Panc1 (cell line): ENCODE data around the gene KLB. TPM values are rescaled to one million over a fixed set of nuclear protein-coding genes. Genes with fewer than 3 reads are reported as not detected.

ENCODE experiments used
- ATAC-seq: fragments of 200-7000 bp; cut with Tn5 transposase; 2 replicates; pipeline ENCODE4 v1.9.1; 2020; ENCODE audit warnings: mild to moderate bottlenecking, moderate library complexity
- BruUV-seq: library from RNA; stranded (reverse); fragments of 400-500 nt; replicated peaks from 2 replicates; lab custom pipeline; 2021; lab: Mats Ljungman, UMichigan
- CTCF ChIA-PET: fragments of 300-600 bp; sonication (Branson Sonifier 250); formaldehyde crosslinking; loops from one replicate; lab custom pipeline; 2022; ENCODE audit warnings: antibody characterized with exemption; lab: Charles Lee
- POLR2A ChIA-PET: fragments of 300-600 bp; sonication (Branson Sonifier 250); formaldehyde crosslinking; loops from one replicate; lab custom pipeline; 2022; ENCODE audit warnings: antibody characterized with exemption; lab: Charles Lee
- DNase-seq: peaks from one replicate; pipeline ENCODE4 v3.0.0-alpha.2; 2010; ENCODE audit warnings: low read depth, low spot score
- H3K27ac ChIP-seq: 2 replicates; pipeline ENCODE4 v1.5.1; 2011; ENCODE audit warnings: mild to moderate bottlenecking, low read length, inconsistent platforms
- H3K27me3 ChIP-seq: fragments of 200-500 bp; sonication (Bioruptor generic); 2 replicates; pipeline ENCODE4 v1.6.0; 2014; ENCODE audit warnings: low read length, inconsistent platforms; ENCODE audit not compliant: control insufficient read depth, insufficient read depth
- H3K36me3 ChIP-seq: fragments of 200-500 bp; sonication (Bioruptor generic); 2 replicates; pipeline ENCODE4 v1.5.1; 2014; ENCODE audit warnings: inconsistent platforms, mild to moderate bottlenecking, low read length, moderate library complexity; ENCODE audit not compliant: control insufficient read depth, insufficient read depth
- H3K4me1 ChIP-seq: 2 replicates; pipeline ENCODE4 v1.5.1; 2011; ENCODE audit warnings: inconsistent platforms, mild to moderate bottlenecking, low read length, moderate library complexity; ENCODE audit not compliant: control insufficient read depth, insufficient read depth
- H3K4me3 ChIP-seq, 2 experiments: 2 replicates each; pipeline ENCODE4 v1.5.1; 2011 to 2012; ENCODE audit warnings: low read depth in 2 of 2, low read length in 2 of 2, mild to moderate bottlenecking in 2 of 2, inconsistent platforms in 1 of 2, moderate library complexity in 1 of 2
- H3K9me3 ChIP-seq: fragments of 200-500 bp; sonication (Bioruptor generic); 2 replicates; pipeline ENCODE4 v1.5.1; 2014; ENCODE audit warnings: low read depth, mild to moderate bottlenecking, inconsistent platforms, low read length, moderate library complexity; ENCODE audit not compliant: control insufficient read depth, insufficient read depth
- CTCF ChIP-seq: fragments of 450-650 bp; IDR thresholded peaks from 2 replicates; pipeline ENCODE4 v1.5.1; 2017; ENCODE audit warnings: mild to moderate bottlenecking
- POLR2AphosphoS5 ChIP-seq: IDR thresholded peaks from 2 replicates; pipeline ENCODE4 v1.6.1; 2012; ENCODE audit warnings: mild to moderate bottlenecking, low read depth, low read length, moderate library complexity
- REST ChIP-seq, 2 experiments: IDR thresholded peaks; 2 replicates each; pipeline ENCODE4 v1.6.1; 2011 to 2012; ENCODE audit warnings: low read depth in 2 of 2, control low read depth in 1 of 2, low read length in 1 of 2, mild to moderate bottlenecking in 1 of 2, moderate library complexity in 1 of 2; ENCODE audit not compliant: insufficient read depth in 1 of 2
- SIN3A ChIP-seq: IDR thresholded peaks from 2 replicates; pipeline ENCODE4 v1.6.1; 2012; ENCODE audit warnings: low read depth, mild to moderate bottlenecking, low read length, moderate library complexity, borderline replicate concordance; ENCODE audit not compliant: insufficient read depth
- TCF7L2 ChIP-seq: IDR thresholded peaks from 2 replicates; pipeline ENCODE4 v1.6.1; 2011; ENCODE audit warnings: mild to moderate bottlenecking, low read depth, low read length, inconsistent platforms
- in situ Hi-C: cut with HindIII; loops from 2 replicates; pipeline ENCODE4 v1.10.0; 2016; ENCODE audit warnings: low sequenced_read_pairs, low pct_unique_long_range_greater_than_20kb
- intact Hi-C: fragments of 100-400 bp; cut with micrococcal nuclease; formaldehyde crosslinking; loops from one replicate; pipeline ENCODE4 v1.10.0; 2022; ENCODE audit not compliant: unreplicated experiment
- total RNA-seq: library from RNA; stranded (reverse); gene quantifications from one replicate; pipeline ENCODE4 v1.2.1, GENCODE V29; 2021; ENCODE audit not compliant: unreplicated experiment

KLB gene
- total RNA-seq, 1 experiment from 2014 or later: not detected

- BruUV-seq: no TSS peak
- CTCF ChIA-PET: no interaction called here
- Histone ChIP-seq H3K4me3 (no peak overlapping the region), H3K27me3 (no peaks in the 10 kb centered on the region), H3K36me3 (peaks cover 4% of the 10 kb centered on the region; the same call in 1 of the 2 replicates), H3K4me1 (no peaks in the 10 kb centered on the region), H3K9me3 (no peaks in the 10 kb centered on the region), H3K27ac (no peak overlapping the region)
- TF ChIP-seq POLR2AphosphoS5 (no peak), REST (IDR thresholded peaks at IDR 0.05; ENCODE audit: insufficient read depth in 1 of 2, low read depth in 2 of 2, low read length in 1 of 2) (no peak), TCF7L2 (no peak), SIN3A (no peak)
- ATAC-seq: peak; percentile 44
- intact Hi-C loops: no loop called here
- no peak for DNase-seq
- POLR2A ChIA-PET: no interaction called here
- in situ Hi-C loops: no loop called here
Observed at GRCh38 chr4:39446483-39446841, 39.7 kb downstream of the KLB start.

- Histone ChIP-seq H3K9me3 (no peaks in the 10 kb centered on the region), H3K27ac (no peak overlapping the region), H3K27me3 (no peaks in the 10 kb centered on the region), H3K4me1 (no peaks in the 10 kb centered on the region), H3K4me3 (no peak overlapping the region), H3K36me3 (peaks cover 5% of the 10 kb centered on the region; the same call in 1 of the 2 replicates)
- intact Hi-C loops: no loop called here
- DNase-seq (no peak), ATAC-seq (no peak)
- ChIA-PET POLR2A (no interaction called here), CTCF (no interaction called here)
- in situ Hi-C loops: no loop called here
- TF ChIP-seq TCF7L2 (no peak), SIN3A (no peak), REST (IDR thresholded peaks at IDR 0.05; ENCODE audit: insufficient read depth in 1 of 2, low read depth in 2 of 2, low read length in 1 of 2) (no peak), CTCF (no peak), POLR2AphosphoS5 (no peak)
- no TSS peak for BruUV-seq
Observed at GRCh38 chr4:39446842-39447573, 40.3 kb downstream of the KLB start.
